HepG2 (cell line): ENCODE measurements around the gene POLR1E. TPM values are rescaled to one million over a fixed set of nuclear protein-coding genes. Genes with fewer than 3 reads are reported as not detected.

Source experiments
- CHD4 ChIP-seq: fragments of 200-600 bp; sonication (generic); IDR thresholded peaks from 2 replicates; pipeline ENCODE4 v1.7.0; 2017; ENCODE audit warnings: mild to moderate bottlenecking, low read length, borderline replicate concordance
- DDIT3 ChIP-seq: sonication (generic); formaldehyde crosslinking; IDR thresholded peaks from 2 replicates; pipeline ENCODE4 v1.4.0; 2020; ENCODE audit warnings: mild to moderate bottlenecking, missing genetic modification reagents
- FOXP4 ChIP-seq: sonication (generic); formaldehyde crosslinking; IDR thresholded peaks from 2 replicates; pipeline ENCODE4 v1.4.0; 2020; ENCODE audit warnings: missing genetic modification reagents
- MEIS2 ChIP-seq: sonication (generic); formaldehyde crosslinking; IDR thresholded peaks from 2 replicates; pipeline ENCODE4 v1.9.0; 2021; ENCODE audit warnings: mild to moderate bottlenecking, missing genetic modification reagents
- MLLT10 ChIP-seq: sonication (generic); formaldehyde crosslinking; IDR thresholded peaks from 2 replicates; pipeline ENCODE4 v1.4.0; 2020; ENCODE audit warnings: missing genetic modification reagents
- MLX ChIP-seq: IDR thresholded peaks from 2 replicates; pipeline ENCODE4 v1.6.1; 2016
- MLXIP ChIP-seq: sonication (generic); formaldehyde crosslinking; IDR thresholded peaks from 2 replicates; pipeline ENCODE4 v1.9.0; 2021; ENCODE audit warnings: missing genetic modification reagents, borderline replicate concordance
- MYNN ChIP-seq: sonication (generic); formaldehyde crosslinking; IDR thresholded peaks from 2 replicates; pipeline ENCODE4 v1.4.0; 2020; ENCODE audit warnings: mild to moderate bottlenecking, low read depth, missing genetic modification reagents
- NR2F6 ChIP-seq, 2 experiments: IDR thresholded peaks; 2 replicates each; pipeline ENCODE4 v1.6.1; 2016; ENCODE audit warnings: antibody characterized with exemption in 1 of 2, mild to moderate bottlenecking in 1 of 2
- NRL ChIP-seq: sonication (generic); formaldehyde crosslinking; IDR thresholded peaks from 2 replicates; pipeline ENCODE4 v1.5.0; 2020; ENCODE audit warnings: missing genetic modification reagents, mild to moderate bottlenecking, moderate library complexity, borderline replicate concordance
- PATZ1 ChIP-seq: sonication (generic); formaldehyde crosslinking; IDR thresholded peaks from 2 replicates; pipeline ENCODE4 v1.4.0; 2020; ENCODE audit warnings: missing genetic modification reagents
- POLR2AphosphoS5 ChIP-seq: IDR thresholded peaks from 2 replicates; pipeline ENCODE4 v1.6.1; 2012; ENCODE audit warnings: low read depth, low read length
- SKI ChIP-seq: fragments of 450-650 bp; IDR thresholded peaks from one replicate; pipeline ENCODE4 v1.6.1; 2018; ENCODE audit warnings: mild to moderate bottlenecking; ENCODE audit not compliant: partially characterized antibody
- SMYD3 ChIP-seq: sonication (generic); formaldehyde crosslinking; IDR thresholded peaks from 2 replicates; pipeline ENCODE4 v1.8.1; 2023; ENCODE audit warnings: mild to moderate bottlenecking, missing genetic modification reagents
- USF2 ChIP-seq, 2 experiments: sonication (generic) in 1 of 2; formaldehyde crosslinking in 1 of 2; IDR thresholded peaks; 2 replicates each; pipeline versions ENCODE4 v1.5.1 to v1.6.1; 2011 to 2020; ENCODE audit warnings: borderline replicate concordance in 1 of 2, low read depth in 1 of 2, low read length in 1 of 2, mild to moderate bottlenecking in 1 of 2, missing genetic modification reagents in 1 of 2, moderate library complexity in 1 of 2
- ZNF362 ChIP-seq: sonication (generic); formaldehyde crosslinking; IDR thresholded peaks from 2 replicates; pipeline ENCODE4 v1.4.0; 2020; ENCODE audit warnings: missing genetic modification reagents, mild to moderate bottlenecking, borderline replicate concordance
- polyA plus RNA-seq, 8 experiments: library from polyadenylated mRNA; depleted of rRNA in 3 of 8; stranded (reverse) in 7 of 8; unstranded in 1 of 8; fragments of >200 nt; fragmentation: Illumina TruSeq in 4 of 8; extraction: Trizol in 4 of 8; gene quantifications; 2 replicates each; pipeline versions ENCODE4 v1.2.1 to v1.2.3, GENCODE V29; 2011 to 2016; ENCODE audit warnings: low read depth in 4 of 8, missing spikeins in 1 of 8, mixed read lengths in 1 of 8; ENCODE audit not compliant: insufficient read depth in 1 of 8
- total RNA-seq, 5 experiments: library from RNA; depleted of rRNA; stranded (reverse); fragments of >200 nt; fragmentation: Illumina TruSeq; extraction: Trizol; gene quantifications; 2 replicates each; pipeline ENCODE4 v1.2.3, GENCODE V29; 2016; ENCODE audit warnings: low read depth in 1 of 5

POLR1E gene
- total and polyA plus RNA-seq, 2 of the 13 experiments (the other 11 are each of a cell fraction or from before 2014, with no cell fraction given), result 23.0 to 37.8 TPM

GRCh38 chr9:37444890-37445289 is 40.9 kb upstream of the POLR1E start (continued):
- no peak for TF ChIP-seq MLLT10
- TF ChIP-seq SKI, result no peak
- TF ChIP-seq MLXIP (CRISPR knock-in tag), result no peak
- TF ChIP-seq MYNN (CRISPR knock-in tag), result no peak
- TF ChIP-seq ZNF362 (CRISPR knock-in tag), result peak; percentile 79
- TF ChIP-seq PATZ1 (CRISPR knock-in tag), result no peak
- TF ChIP-seq NR2F6 (IDR thresholded peaks at IDR 0.05), result no peak
- TF ChIP-seq NR2F6 (CRISPR knock-in tag; IDR thresholded peaks at IDR 0.05), result no peak
- no peak for TF ChIP-seq NRL (CRISPR knock-in tag)
- TF ChIP-seq MEIS2 (CRISPR knock-in tag), result no peak
- peak; percentile 18; the same call in 1 of the 2 replicates for TF ChIP-seq FOXP4
- TF ChIP-seq CHD4, result no peak
- no peak for TF ChIP-seq DDIT3
- TF ChIP-seq SMYD3 (CRISPR knock-in tag), result no peak
- TF ChIP-seq MLX (CRISPR knock-in tag), result no peak
- 0 out of 2 replicates have a peak, but pooled peaks have one; percentile 16 for TF ChIP-seq POLR2AphosphoS5
- TF ChIP-seq USF2 (IDR thresholded peaks at IDR 0.05; ENCODE audit: low read depth, low read length), result no peak
- no peak for TF ChIP-seq USF2 (CRISPR knock-in tag; IDR thresholded peaks at IDR 0.05; ENCODE audit: borderline replicate concordance)
